NT2/D1 (cell line): ENCODE results near the gene ST6GALNAC1.
A peak's percentile ranks its signal among the peaks of the same experiment; 100 is the strongest.
"Not testable (repeated sequence)": the region's sequence is repeated elsewhere in the genome, so short reads cannot be mapped to it uniquely, and the experiment has no call there.

Experiments
- DNase-seq: peaks from one replicate; pipeline ENCODE4 v3.0.0-alpha.2; 2011; ENCODE audit warnings: low read depth, low spot score
- H3K27me3 ChIP-seq: 2 replicates; pipeline ENCODE4 v1.6.0; 2011; ENCODE audit warnings: mild to moderate bottlenecking; ENCODE audit not compliant: insufficient read length, insufficient read depth
- H3K36me3 ChIP-seq: 2 replicates; pipeline ENCODE4 v1.6.1; 2011; ENCODE audit warnings: mild to moderate bottlenecking, low read length, mixed read lengths; ENCODE audit not compliant: insufficient read depth, insufficient read length
- H3K4me1 ChIP-seq: 2 replicates; pipeline ENCODE4 v1.5.1; 2011; ENCODE audit not compliant: insufficient read depth, insufficient read length
- H3K4me3 ChIP-seq: 2 replicates; pipeline ENCODE4 v1.5.1; 2011; ENCODE audit warnings: low read depth; ENCODE audit not compliant: insufficient read length
- H3K9ac ChIP-seq: 2 replicates; pipeline ENCODE4 v1.6.0; 2011; ENCODE audit warnings: low read depth; ENCODE audit not compliant: insufficient read length
- H3K9me3 ChIP-seq: 2 replicates; pipeline ENCODE4 v1.5.1; 2011; ENCODE audit warnings: mild to moderate bottlenecking, low read length; ENCODE audit not compliant: insufficient read depth
- SUZ12 ChIP-seq: IDR thresholded peaks from 2 replicates; pipeline ENCODE4 v1.6.1; 2011; ENCODE audit not compliant: insufficient read length, insufficient read depth; ENCODE audit errors: extremely low read depth
- YY1 ChIP-seq: IDR thresholded peaks from 2 replicates; pipeline ENCODE4 v1.6.1; 2011; ENCODE audit not compliant: insufficient read length, insufficient read depth
- ZNF274 ChIP-seq: IDR thresholded peaks from 2 replicates; pipeline ENCODE4 v1.6.1; 2011; ENCODE audit warnings: mild to moderate bottlenecking, low read depth, low read length

ST6GALNAC1 gene

DNA sequence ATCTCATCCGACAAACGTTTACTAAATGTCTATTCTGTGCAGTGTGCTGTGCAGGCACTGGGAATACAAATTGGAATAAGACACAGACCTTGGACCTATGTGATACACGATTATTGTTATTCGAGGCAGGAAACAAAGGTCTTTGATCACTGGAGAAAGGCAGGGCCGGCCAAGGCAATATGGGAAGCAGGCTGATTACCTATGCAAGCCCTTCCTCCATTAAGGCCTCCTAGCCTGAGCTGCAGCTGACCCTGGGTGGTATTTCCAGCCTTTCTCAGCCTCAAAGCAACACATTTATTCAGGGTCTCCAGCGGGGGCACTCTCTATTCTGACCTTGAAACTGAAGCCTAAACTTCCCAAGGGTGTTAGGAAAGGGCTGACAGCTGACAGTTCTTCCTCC is 13.4 kb downstream of the ST6GALNAC1 start:
- no peak for TF ChIP-seq ZNF274
- no peak for TF ChIP-seq SUZ12
- TF ChIP-seq YY1 = no peak
- Histone ChIP-seq H3K36me3 (no peaks in the 10 kb centered on the region), H3K4me3 (no peak overlapping the region), H3K4me1 (peaks cover 14% of the 10 kb centered on the region), H3K9me3 (no peaks in the 10 kb centered on the region), H3K27me3 (peaks cover 6% of the 10 kb centered on the region), H3K9ac (no peak overlapping the region)
- peak; percentile 15 for DNase-seq

DNA sequence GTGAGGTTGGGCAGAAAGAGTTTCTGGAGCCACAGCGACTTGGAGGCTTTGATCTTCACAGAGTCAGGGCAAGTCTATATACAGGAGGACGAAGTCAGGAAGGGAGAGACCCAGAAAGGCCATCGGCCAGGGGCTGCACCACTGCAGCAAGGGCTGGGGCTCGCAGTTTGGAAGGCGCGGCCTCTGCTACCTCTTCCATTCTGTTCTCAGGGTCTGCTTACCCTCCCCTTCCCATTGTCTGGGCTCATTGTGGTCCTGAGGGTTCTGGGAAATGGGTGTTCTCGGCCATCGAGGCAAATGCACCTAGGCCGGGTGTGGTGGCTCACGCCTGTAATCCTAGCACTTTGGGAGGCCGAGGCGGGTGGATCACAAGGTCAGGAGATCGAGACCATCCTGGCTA is 16.0 kb downstream of the ST6GALNAC1 start:
- peaks cover 15% of the 10 kb centered on the region for H3K27me3 ChIP-seq
- no peaks in the 10 kb centered on the region for H3K36me3 ChIP-seq
- peaks cover 11% of the 10 kb centered on the region for H3K4me1 ChIP-seq
- TF ChIP-seq SUZ12 (no peak), YY1 (no peak), ZNF274 (no peak)
- no peaks in the 10 kb centered on the region for H3K9me3 ChIP-seq
- H3K4me3 ChIP-seq = no peak overlapping the region
- no peak overlapping the region for H3K9ac ChIP-seq
- no peak for DNase-seq

DNA sequence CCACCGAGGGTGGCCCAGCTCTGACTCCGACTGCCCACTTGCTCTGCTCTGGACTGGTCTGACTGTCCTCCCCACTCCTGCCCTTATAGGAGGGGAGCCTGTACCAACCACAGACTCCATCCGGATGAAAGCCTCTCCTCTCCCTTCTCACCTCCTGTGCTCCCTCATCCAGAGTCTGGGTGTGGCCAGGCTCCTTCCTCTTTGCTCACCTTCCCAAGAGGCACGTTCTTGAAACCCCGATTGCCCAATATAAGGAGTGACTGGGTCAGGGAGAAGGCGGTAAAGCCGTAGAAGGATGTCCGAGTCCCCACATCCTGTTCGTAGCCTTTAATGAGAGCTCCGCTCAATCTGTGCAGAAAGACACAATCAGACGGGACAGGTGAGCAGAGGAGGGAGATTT is 17.1 kb downstream of the ST6GALNAC1 start:
- H3K27me3 ChIP-seq = peaks cover 15% of the 10 kb centered on the region

DNA sequence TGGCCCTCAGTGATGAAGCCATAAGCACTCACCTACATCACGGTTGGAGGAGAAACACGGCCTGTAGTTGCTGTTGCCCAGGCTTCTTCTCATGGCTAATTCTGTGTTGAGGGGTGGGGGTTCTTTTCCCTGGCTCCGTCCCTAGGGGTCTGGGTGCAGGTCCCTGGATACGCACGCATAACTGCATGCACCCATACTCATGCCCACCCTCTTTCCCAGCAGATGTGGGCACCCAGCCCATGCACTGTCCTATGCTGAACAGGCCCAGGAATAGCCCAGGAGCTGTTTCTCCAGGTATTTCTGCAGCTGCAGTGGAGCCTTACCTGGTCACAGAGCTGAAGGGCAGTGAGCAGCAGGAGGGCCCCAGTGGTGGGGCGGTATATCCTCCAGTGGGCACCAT is 18.1 kb downstream of the ST6GALNAC1 start:
- no peak for DNase-seq
- TF ChIP-seq ZNF274 (no peak), YY1 (no peak), SUZ12 (no peak)
- no peak overlapping the region for H3K4me3 ChIP-seq

More for the DNA sequence above, 17.1 kb downstream of the ST6GALNAC1 start:
- H3K4me1 ChIP-seq = peaks cover 6% of the 10 kb centered on the region
- no peak overlapping the region for H3K4me3 ChIP-seq
- H3K9ac ChIP-seq = no peak overlapping the region
- TF ChIP-seq SUZ12 (no peak), YY1 (no peak), ZNF274 (no peak)
- no peak for DNase-seq
- H3K9me3 ChIP-seq = no peaks in the 10 kb centered on the region
- no peaks in the 10 kb centered on the region for H3K36me3 ChIP-seq

DNA sequence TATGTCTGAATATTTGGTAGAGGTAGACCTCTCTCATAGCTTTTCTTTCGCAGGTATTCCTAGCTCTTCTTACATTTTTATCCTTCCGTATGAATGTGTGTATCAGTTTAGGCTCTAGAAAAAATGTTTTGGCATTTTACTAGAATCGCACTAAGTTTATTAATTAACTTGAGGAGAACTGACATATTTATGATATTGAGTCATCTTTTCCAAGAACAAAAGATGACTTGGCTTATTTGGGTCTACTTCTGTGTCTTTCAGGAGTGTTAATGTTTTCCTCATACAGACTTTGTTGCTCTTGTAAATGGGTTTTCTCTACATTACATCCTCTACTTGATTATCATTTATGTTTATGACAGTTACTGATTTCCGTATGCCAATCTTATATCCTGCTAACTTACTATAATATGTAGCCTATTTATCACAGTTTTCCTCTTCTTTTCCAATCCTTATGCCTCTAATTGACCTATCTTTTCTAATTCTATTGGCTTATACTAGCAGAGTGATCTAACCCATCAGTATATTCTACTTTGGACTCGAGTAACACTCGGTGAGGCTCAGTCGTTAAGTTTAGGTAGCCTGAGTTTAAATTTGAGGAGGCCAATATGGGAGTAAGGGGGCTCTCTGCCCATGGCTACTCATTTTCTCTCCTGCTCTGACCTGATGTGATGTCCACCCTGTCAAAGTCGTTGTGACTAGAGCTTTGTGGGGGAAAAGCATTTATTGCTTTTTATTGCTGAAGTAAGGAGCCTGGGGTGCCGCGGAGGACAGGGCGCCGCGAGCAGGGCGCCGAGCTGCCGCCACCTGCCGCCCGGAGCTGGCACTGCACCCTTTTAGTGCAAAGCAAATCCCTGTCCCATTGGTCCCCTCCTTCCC is 20.0 kb downstream of the ST6GALNAC1 start:
- no peaks in the 10 kb centered on the region for H3K4me1 ChIP-seq
- DNase-seq = peak; percentile 49
- no peak overlapping the region for H3K9ac ChIP-seq
- no peaks in the 10 kb centered on the region for H3K36me3 ChIP-seq
- no peak for TF ChIP-seq YY1
- no peak for TF ChIP-seq SUZ12
- no peak for TF ChIP-seq ZNF274
- H3K9me3 ChIP-seq = no peaks in the 10 kb centered on the region
- H3K27me3 ChIP-seq = peaks cover 15% of the 10 kb centered on the region
- no peak overlapping the region for H3K4me3 ChIP-seq

More for the DNA sequence above, 18.1 kb downstream of the ST6GALNAC1 start:
- H3K9me3 ChIP-seq = no peaks in the 10 kb centered on the region
- H3K36me3 ChIP-seq = no peaks in the 10 kb centered on the region
- peaks cover 15% of the 10 kb centered on the region for H3K27me3 ChIP-seq
- no peak overlapping the region for H3K9ac ChIP-seq
- peaks cover 6% of the 10 kb centered on the region for H3K4me1 ChIP-seq

DNA sequence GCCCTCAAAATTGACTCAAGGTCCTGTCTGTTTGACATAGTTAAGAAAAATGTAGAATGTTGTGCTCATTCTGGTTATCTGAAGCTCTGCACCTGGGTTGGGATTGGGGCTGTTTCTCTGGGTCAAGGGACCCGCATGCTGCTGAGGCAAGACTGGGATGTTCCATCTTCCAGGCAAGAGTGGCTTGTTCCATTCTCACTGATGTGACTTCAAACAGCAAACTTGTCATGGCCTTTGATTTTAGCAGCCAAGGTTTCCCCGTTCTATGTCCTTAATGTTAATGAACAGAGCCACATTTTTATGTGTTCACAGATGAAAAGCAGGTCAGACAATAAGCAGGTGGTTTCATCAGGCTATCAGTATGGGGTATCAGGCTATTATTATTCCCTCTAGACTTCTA is 25.7 kb downstream of the ST6GALNAC1 start:
- Histone ChIP-seq H3K36me3 (no peaks in the 10 kb centered on the region), H3K4me1 (no peaks in the 10 kb centered on the region), H3K9me3 (peaks cover 28% of the 10 kb centered on the region), H3K9ac (no peak overlapping the region), H3K4me3 (no peak overlapping the region), H3K27me3 (no peaks in the 10 kb centered on the region)
- DNase-seq = no peak
- TF ChIP-seq SUZ12 (no peak), ZNF274 (no peak), YY1 (no peak)

DNA sequence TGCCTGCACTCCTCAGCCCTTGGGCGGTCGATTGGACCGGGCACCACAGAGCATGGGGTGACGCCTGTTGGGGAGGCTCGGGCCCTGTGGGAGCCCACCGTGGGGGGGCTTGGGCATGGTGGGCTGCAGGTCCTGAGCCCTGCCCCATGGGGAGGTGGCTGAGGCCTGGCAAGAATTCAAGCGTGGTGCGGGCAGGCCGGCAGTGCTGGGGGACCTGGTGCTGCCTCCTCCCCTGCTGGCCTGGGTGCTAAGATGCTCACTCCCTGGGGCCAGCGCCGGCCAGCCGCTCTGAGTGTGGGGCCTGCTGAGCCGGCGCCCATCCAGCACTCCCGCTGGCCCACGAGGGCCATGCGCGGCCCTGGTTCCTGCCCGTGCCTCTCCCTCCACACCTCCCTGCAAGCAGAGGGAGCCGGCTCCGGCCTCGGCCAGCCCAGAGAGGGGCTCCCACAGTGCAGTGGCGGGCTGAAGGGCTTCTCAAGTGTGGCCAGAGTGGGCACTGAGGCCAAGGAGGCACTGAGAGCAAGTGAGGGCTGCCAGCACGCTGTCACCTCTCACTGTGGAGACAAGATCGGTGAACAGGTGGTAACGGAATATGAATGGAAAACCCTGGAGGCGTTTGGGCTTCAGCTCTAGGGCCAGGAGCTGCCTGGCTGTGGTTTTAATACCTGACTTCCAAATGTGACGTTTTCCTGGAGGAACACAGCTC is 28.5 kb downstream of the ST6GALNAC1 start:
- no peak overlapping the region for H3K9ac ChIP-seq
- H3K36me3 ChIP-seq = no peaks in the 10 kb centered on the region
- H3K4me3 ChIP-seq = no peak overlapping the region
- H3K27me3 ChIP-seq = no peaks in the 10 kb centered on the region
- TF ChIP-seq ZNF274 (no peak), YY1 (no peak)
- DNase-seq = no peak
- H3K9me3 ChIP-seq = peaks cover 39% of the 10 kb centered on the region
- H3K4me1 ChIP-seq = peaks cover 4% of the 10 kb centered on the region

DNA sequence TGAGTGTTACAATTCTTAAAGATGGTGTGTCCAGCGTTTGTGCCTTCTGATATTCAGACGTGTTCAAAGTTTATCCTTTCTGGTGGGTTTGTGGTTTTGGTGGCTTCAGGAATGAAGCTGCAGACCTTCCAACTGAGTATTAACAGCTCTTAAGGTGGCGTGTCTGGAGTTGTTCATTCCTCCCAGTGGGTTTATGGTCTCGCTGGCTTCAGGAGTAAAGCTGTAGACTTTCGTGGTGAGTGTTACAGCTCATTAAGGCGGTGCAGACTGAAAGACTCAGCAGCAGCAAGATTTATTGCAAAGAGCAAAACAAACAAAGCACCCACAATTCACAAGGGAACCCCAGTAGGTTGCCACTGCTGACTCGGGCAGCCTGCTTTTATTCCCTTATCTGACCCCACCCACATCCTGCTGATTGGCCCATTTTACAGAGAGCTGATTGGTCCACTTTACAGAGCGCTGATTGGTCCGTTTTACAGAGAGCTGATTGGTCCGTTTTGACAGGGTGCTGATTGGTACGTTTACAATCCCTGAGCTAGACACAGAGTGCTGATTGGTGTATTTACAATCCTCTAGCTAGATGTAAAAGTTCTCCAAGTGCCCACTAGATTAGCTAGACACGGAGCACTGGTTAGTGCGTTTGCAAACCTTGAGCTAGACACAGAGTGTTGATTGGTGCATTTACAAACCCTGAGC is 29.3 kb downstream of the ST6GALNAC1 start:
- H3K27me3 ChIP-seq, DNase-seq, H3K4me3 ChIP-seq, H3K4me1 ChIP-seq, H3K9ac ChIP-seq, H3K36me3 ChIP-seq: not testable (repeated sequence)
- H3K9me3 ChIP-seq = peaks cover 39% of the 10 kb centered on the region
